ENCODE results near the gene TMOD4. TPM values are rescaled to one million over a fixed set of nuclear protein-coding genes. Genes with fewer than 3 reads are reported as not detected.

TMOD4 gene
- total and polyA plus RNA-seq, 9 of the 15 experiments (the other 6 are each of a cell fraction or from before 2014, with no cell fraction given): 0.18 to 1.8 (median 1.1) TPM; not detected in 1

DNA sequence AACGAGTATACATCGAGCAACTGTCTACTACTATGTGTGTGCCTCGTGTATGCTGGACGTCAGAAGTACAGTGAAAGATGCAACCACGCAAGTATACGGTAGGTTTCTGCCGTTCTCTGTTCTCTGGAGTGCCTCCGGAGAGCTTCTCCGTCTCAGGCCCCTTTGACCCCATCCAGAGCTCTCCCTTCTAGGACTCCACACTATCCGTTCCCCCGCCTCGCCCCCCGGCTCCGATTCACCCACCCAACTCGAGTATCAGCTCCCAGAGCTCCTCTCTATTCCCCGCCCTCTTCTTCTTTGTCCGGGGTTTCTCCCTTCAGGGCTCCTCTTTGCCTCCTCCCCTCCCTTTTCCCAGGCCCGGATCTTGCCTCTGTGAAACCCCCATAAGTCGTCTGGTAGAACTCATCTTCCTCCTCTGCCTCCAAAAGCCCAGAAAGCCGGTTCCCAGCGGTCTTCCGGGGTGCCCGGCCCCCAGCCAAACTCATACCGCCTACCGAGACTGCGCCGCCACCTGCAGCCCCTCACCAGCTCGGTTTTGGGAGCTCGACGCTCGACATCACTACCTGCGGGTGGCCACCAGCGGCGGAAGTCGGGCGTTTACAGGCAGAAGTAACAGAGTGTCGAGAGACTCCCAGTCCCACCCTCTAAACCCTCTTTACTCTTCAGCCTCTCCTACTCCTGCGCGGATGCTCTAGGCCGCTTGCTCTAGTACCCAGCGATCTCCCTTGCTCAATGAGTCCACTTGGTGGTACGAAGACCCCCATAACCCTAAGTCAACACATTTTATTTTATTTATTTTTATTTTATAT lies 14.1 kb upstream of the TMOD4 start, which contains the start of gene VPS72 (continued):
- TF ChIP-seq, protein P1, sequence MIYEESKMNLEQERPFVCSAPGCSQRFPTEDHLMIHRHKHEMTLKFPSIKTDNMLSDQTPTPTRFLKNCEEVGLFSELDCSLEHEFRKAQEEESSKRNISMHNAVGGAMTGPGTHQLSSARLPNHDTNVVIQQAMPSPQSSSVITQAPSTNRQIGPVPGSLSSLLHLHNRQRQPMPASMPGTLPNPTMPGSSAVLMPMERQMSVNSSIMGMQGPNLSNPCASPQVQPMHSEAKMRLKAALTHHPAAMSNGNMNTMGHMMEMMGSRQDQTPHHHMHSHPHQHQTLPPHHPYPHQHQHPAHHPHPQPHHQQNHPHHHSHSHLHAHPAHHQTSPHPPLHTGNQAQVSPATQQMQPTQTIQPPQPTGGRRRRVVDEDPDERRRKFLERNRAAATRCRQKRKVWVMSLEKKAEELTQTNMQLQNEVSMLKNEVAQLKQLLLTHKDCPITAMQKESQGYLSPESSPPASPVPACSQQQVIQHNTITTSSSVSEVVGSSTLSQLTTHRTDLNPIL (CRISPR knock-in tag; IDR thresholded peaks at IDR 0.05): no peak
- peak; percentile 82 for TF ChIP-seq MYC (IDR thresholded peaks at IDR 0.05; ENCODE audit: low read depth, low read length)
- TF ChIP-seq MYC (CRISPR knock-in tag; IDR thresholded peaks at IDR 0.05; ENCODE audit: borderline replicate concordance, low read depth): no peak
- TF ChIP-seq RBM15 (IDR thresholded peaks at IDR 0.05; ENCODE audit: insufficient read depth, low read length): no peak
- TF ChIP-seq, protein P2, sequence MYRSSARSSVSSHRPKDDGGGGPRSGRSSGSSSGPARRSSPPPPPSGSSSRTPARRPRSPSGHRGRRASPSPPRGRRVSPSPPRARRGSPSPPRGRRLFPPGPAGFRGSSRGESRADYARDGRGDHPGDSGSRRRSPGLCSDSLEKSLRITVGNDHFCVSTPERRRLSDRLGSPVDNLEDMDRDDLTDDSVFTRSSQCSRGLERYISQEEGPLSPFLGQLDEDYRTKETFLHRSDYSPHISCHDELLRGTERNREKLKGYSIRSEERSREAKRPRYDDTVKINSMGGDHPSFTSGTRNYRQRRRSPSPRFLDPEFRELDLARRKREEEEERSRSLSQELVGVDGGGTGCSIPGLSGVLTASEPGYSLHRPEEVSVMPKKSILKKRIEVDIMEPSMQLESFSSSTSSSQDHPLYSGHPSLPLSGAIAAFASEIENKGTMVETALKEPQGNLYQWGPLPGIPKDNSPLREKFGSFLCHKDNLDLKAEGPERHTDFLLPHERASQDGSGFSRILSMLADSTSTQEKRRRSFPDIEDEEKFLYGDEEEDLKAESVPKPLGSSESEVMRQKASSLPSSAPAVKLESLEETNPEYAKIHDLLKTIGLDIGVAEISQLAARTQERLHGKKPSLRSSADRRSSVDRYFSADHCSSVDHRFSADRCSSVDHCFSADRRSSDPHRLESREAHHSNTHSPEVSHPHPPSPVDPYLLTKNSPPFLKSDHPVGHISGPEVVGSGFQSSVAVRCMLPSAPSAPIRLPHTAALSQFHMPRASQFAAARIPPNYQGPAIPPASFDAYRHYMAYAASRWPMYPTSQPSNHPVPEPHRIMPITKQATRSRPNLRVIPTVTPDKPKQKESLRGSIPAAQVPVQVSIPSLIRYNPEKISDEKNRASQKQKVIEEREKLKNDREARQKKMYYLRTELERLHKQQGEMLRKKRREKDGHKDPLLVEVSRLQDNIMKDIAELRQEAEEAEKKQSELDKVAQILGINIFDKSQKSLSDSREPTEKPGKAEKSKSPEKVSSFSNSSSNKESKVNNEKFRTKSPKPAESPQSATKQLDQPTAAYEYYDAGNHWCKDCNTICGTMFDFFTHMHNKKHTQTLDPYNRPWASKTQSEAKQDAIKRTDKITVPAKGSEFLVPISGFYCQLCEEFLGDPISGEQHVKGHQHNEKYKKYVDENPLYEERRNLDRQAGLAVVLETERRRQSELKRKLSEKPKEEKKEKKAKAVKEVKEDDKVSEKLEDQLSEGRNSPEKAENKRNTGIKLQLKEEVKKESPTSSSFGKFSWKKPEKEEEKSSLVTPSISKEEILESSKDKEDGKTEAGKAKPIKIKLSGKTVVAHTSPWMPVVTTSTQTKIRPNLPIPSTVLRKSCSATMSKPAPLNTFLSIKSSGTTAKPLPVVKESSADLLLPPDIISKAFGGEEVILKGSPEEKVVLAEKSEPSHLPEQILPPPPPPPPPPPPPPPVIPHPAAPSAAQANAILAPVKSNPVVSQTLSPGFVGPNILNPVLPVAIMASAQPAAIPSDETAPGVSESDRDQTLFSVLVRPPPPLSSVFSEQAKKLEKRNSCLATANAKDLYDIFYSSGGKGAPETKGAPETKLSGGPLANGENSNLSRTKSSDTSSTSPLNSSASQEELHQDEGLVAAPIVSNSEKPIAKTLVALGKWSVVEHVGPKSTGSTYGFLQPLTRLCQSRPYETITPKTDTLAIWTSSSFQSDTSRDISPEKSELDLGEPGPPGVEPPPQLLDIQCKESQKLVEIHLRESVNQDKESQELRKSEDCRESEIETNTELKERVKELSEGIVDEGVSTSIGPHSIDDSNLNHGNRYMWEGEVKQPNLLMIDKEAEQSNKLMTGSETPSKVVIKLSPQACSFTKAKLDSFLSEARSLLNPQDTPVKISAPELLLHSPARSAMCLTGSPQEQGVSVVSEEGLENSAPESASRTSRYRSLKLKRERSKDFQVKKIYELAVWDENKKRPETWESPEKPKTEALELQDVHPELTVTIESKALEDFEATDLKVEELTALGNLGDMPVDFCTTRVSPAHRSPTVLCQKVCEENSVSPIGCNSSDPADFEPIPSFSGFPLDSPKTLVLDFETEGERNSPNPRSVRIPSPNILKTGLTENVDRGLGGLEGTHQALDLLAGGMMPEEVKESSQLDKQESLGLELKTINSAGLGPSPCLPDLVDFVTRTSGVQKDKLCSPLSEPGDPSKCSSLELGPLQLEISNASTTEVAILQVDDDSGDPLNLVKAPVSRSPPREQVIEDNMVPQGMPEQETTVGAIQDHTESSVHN (IDR thresholded peaks at IDR 0.05; ENCODE audit: borderline replicate concordance in 1 of 2, low read depth in 1 of 2): no peak
- TF ChIP-seq, protein P3, sequence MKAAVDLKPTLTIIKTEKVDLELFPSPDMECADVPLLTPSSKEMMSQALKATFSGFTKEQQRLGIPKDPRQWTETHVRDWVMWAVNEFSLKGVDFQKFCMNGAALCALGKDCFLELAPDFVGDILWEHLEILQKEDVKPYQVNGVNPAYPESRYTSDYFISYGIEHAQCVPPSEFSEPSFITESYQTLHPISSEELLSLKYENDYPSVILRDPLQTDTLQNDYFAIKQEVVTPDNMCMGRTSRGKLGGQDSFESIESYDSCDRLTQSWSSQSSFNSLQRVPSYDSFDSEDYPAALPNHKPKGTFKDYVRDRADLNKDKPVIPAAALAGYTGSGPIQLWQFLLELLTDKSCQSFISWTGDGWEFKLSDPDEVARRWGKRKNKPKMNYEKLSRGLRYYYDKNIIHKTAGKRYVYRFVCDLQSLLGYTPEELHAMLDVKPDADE (conservative IDR thresholded peaks at IDR 0.05; ENCODE audit: control insufficient read depth, low read depth, low read length): peak; percentile 94
- peak; percentile 87 for TF ChIP-seq SP1 (CRISPR knock-in tag; IDR thresholded peaks at IDR 0.05)
- TF ChIP-seq RAD21 (CRISPR knock-in tag; conservative IDR thresholded peaks at IDR 0.05 in 1 of 2, IDR thresholded peaks at IDR 0.05 in 1 of 2): no peak
- TF ChIP-seq HEY1 (CRISPR knock-in tag; IDR thresholded peaks at IDR 0.05; ENCODE audit: borderline replicate concordance): no peak
- no peak for TF ChIP-seq BRD9 (IDR thresholded peaks at IDR 0.05; ENCODE audit: low read depth, partially characterized antibody)
- no peak for TF ChIP-seq NR3C1 (CRISPR knock-in tag; IDR thresholded peaks at IDR 0.05)
- TF ChIP-seq STAT5B (CRISPR knock-in tag; IDR thresholded peaks at IDR 0.05): no peak
- no peak for TF ChIP-seq NFXL1 (CRISPR knock-in tag; IDR thresholded peaks at IDR 0.05)
- TF ChIP-seq, protein P4, sequence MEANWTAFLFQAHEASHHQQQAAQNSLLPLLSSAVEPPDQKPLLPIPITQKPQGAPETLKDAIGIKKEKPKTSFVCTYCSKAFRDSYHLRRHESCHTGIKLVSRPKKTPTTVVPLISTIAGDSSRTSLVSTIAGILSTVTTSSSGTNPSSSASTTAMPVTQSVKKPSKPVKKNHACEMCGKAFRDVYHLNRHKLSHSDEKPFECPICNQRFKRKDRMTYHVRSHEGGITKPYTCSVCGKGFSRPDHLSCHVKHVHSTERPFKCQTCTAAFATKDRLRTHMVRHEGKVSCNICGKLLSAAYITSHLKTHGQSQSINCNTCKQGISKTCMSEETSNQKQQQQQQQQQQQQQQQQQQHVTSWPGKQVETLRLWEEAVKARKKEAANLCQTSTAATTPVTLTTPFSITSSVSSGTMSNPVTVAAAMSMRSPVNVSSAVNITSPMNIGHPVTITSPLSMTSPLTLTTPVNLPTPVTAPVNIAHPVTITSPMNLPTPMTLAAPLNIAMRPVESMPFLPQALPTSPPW (CRISPR knock-in tag; IDR thresholded peaks at IDR 0.05): peak; percentile 82
